SU-DHL-6 (cell line): ENCODE data around the gene OR5B21.

ENCODE experiments used
- H2AFZ ChIP-seq: fragments of 200-600 bp; sonication (generic); 2 replicates; pipeline ENCODE4 v1.6.1; 2014; ENCODE audit warnings: low read depth, mild to moderate bottlenecking, moderate library complexity, mixed read lengths, antibody characterized with exemption, low read length; ENCODE audit not compliant: severe bottlenecking
- H3F3A ChIP-seq: fragments of 200-600 bp; shearing (Covaris generic); 2 replicates; pipeline ENCODE4 v1.6.0; 2016; ENCODE audit warnings: antibody characterized with exemption, mild to moderate bottlenecking; ENCODE audit not compliant: insufficient read depth
- H3K27ac ChIP-seq: fragments of 200-600 bp; sonication (generic); 2 replicates; pipeline ENCODE4 v1.5.1; 2016; ENCODE audit warnings: low read depth, mild to moderate bottlenecking, low read length, moderate library complexity, mixed read lengths
- H3K27me3 ChIP-seq: fragments of 200-600 bp; sonication (generic), shearing (Covaris generic); 2 replicates; pipeline ENCODE4 v1.6.0; 2014; ENCODE audit warnings: mild to moderate bottlenecking, low read length
- H3K36me3 ChIP-seq: fragments of 200-600 bp; sonication (generic); 2 replicates; pipeline ENCODE4 v1.6.1; 2014; ENCODE audit warnings: mild to moderate bottlenecking, low read length, mixed read lengths
- H3K4me2 ChIP-seq: fragments of 300-600, 200-600 bp; shearing (Covaris generic), sonication (generic); 2 replicates; pipeline ENCODE4 v1.6.0; 2014; ENCODE audit warnings: low read length, low read depth, mild to moderate bottlenecking; ENCODE audit not compliant: poor library complexity, severe bottlenecking
- H3K4me3 ChIP-seq: fragments of 200-600 bp; sonication (generic); 2 replicates; pipeline ENCODE4 v1.5.1; 2014; ENCODE audit warnings: antibody characterized with exemption, low read length, mild to moderate bottlenecking, mixed read lengths; ENCODE audit not compliant: insufficient read depth, poor library complexity, severe bottlenecking
- H3K79me2 ChIP-seq: fragments of 200-600 bp; sonication (generic); 2 replicates; pipeline ENCODE4 v1.6.1; 2014; ENCODE audit warnings: mild to moderate bottlenecking, low read length, moderate library complexity; ENCODE audit not compliant: insufficient read depth
- H3K9ac ChIP-seq: fragments of 200-600 bp; sonication (generic); 2 replicates; pipeline ENCODE4 v1.7.0; 2014; ENCODE audit warnings: mild to moderate bottlenecking, low read length
- H3K9me2 ChIP-seq: fragments of 200-600 bp; sonication (generic); replicated peaks from 2 replicates; pipeline ENCODE4 v1.6.1; 2014; ENCODE audit warnings: low read length; ENCODE audit not compliant: insufficient read depth
- H3K9me3 ChIP-seq: fragments of 200-600 bp; sonication (generic); 2 replicates; pipeline ENCODE4 v1.6.1; 2014; ENCODE audit warnings: low read length, mixed read lengths; ENCODE audit not compliant: insufficient read depth
- H4K20me1 ChIP-seq: fragments of 200-600 bp; sonication (generic); 2 replicates; pipeline ENCODE4 v1.6.1; 2014; ENCODE audit warnings: low read depth, mild to moderate bottlenecking, antibody characterized with exemption, low read length, moderate library complexity, mixed read lengths
- EZH2phosphoT487 ChIP-seq: fragments of 200-600 bp; sonication (generic), shearing (Covaris generic); conservative IDR thresholded peaks from 2 replicates; pipeline ENCODE4 v1.6.1; 2018; ENCODE audit warnings: mild to moderate bottlenecking, antibody characterized with exemption, low read length, moderate library complexity, mixed read lengths
- TF ChIP-seq, protein P1 (sequence below): fragments of 200-600 bp; sonication (generic); IDR thresholded peaks from one replicate; pipeline ENCODE4 v1.5.1; 2017; ENCODE audit warnings: antibody characterized with exemption, mild to moderate bottlenecking, low read length, moderate library complexity; ENCODE audit not compliant: insufficient read depth, poor library complexity, severe bottlenecking

OR5B21 gene

DNA sequence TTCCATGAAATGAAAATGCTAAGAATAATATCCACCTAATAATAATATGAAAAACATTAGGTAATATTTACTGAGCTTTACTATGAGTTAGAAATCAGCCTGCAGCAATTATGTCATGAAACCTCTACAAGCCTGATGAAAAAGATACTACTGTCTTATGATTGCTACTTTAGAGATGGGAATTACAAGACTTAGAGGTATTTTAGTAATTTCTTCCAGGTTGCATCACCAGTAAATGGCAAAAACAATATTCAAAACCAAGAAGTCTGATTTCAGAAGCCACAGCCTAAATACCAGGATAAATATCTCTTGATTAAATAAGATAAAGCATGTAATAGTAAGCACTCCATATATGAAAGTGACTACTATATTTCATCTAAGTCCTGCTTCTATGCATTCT lies 13.8 kb downstream of the OR5B21 start:
- no peaks in the 10 kb centered on the region for H3K27me3 ChIP-seq
- no peaks in the 10 kb centered on the region for H3K9me2 ChIP-seq
- TF ChIP-seq EZH2phosphoT487: no peak
- TF ChIP-seq, protein P1, sequence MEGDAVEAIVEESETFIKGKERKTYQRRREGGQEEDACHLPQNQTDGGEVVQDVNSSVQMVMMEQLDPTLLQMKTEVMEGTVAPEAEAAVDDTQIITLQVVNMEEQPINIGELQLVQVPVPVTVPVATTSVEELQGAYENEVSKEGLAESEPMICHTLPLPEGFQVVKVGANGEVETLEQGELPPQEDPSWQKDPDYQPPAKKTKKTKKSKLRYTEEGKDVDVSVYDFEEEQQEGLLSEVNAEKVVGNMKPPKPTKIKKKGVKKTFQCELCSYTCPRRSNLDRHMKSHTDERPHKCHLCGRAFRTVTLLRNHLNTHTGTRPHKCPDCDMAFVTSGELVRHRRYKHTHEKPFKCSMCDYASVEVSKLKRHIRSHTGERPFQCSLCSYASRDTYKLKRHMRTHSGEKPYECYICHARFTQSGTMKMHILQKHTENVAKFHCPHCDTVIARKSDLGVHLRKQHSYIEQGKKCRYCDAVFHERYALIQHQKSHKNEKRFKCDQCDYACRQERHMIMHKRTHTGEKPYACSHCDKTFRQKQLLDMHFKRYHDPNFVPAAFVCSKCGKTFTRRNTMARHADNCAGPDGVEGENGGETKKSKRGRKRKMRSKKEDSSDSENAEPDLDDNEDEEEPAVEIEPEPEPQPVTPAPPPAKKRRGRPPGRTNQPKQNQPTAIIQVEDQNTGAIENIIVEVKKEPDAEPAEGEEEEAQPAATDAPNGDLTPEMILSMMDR: no peak
- no peak overlapping the region for H3K4me3 ChIP-seq
- no peak overlapping the region for H2AFZ ChIP-seq
- no peak overlapping the region for H3K9ac ChIP-seq
- no peaks in the 10 kb centered on the region for H3K36me3 ChIP-seq
- H3K79me2 ChIP-seq: no peaks in the 10 kb centered on the region
- H4K20me1 ChIP-seq: no peaks in the 10 kb centered on the region
- H3K27ac ChIP-seq: no peak overlapping the region
- no peak overlapping the region for H3K4me2 ChIP-seq
- H3K9me3 ChIP-seq: no peaks in the 10 kb centered on the region
- H3F3A ChIP-seq: no peaks in the 10 kb centered on the region

DNA sequence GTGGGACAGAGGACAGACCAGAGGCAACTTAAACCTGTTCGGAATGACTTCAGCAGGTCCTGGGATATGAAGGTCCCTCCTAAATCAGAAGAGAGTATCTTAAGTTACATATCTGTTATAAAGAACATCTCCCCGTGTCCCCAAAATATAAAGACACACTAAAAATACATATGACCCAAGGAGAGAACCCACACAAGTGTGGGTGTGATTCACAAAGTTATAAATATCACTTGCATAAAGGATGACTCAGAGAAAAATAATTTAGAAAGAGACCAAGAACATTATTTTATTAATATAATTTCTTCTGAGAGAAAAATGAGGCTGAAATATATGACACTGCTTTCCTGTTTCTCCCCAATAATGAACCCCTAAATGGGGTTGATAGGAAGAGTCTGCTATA lies 14.2 kb downstream of the OR5B21 start:
- Histone ChIP-seq H3K9me2 (no peaks in the 10 kb centered on the region), H3K4me3 (no peak overlapping the region), H3K4me2 (no peak overlapping the region)

DNA sequence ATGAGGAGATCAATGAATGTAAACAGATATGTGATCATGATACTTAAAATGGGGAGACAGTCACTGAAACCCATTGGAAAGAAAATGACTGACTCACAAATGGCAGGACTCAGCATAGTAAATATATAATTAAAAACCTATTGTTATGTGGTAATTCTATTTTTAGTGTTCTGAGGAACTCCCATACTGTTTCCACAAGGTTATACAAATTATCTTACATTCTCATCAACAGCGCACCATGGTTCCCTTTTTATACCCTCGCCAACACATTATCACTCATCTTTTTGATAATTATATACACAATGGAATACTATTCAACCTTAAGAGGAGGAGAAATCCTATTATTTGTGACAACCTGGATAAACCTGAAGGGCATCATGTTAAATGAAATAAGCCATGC lies 17.1 kb downstream of the OR5B21 start:
- H3K79me2 ChIP-seq: no peaks in the 10 kb centered on the region

More for the DNA sequence above, 14.2 kb downstream of the OR5B21 start:
- Histone ChIP-seq H2AFZ (no peak overlapping the region), H3K27ac (no peak overlapping the region), H4K20me1 (no peaks in the 10 kb centered on the region), H3F3A (no peaks in the 10 kb centered on the region), H3K9me3 (no peaks in the 10 kb centered on the region), H3K36me3 (no peaks in the 10 kb centered on the region), H3K79me2 (no peaks in the 10 kb centered on the region), H3K9ac (no peak overlapping the region), H3K27me3 (no peaks in the 10 kb centered on the region)
- TF ChIP-seq, protein P1: no peak
- no peak for TF ChIP-seq EZH2phosphoT487

More for the DNA sequence above, 17.1 kb downstream of the OR5B21 start:
- H2AFZ ChIP-seq: no peak overlapping the region
- H3K4me2 ChIP-seq: no peak overlapping the region
- H3K4me3 ChIP-seq: no peak overlapping the region
- no peaks in the 10 kb centered on the region for H3K9me3 ChIP-seq
- H3K27me3 ChIP-seq: no peaks in the 10 kb centered on the region
- no peak overlapping the region for H3K9ac ChIP-seq
- H3K9me2 ChIP-seq: no peaks in the 10 kb centered on the region
- no peaks in the 10 kb centered on the region for H3F3A ChIP-seq
- no peaks in the 10 kb centered on the region for H3K36me3 ChIP-seq
- H4K20me1 ChIP-seq: no peaks in the 10 kb centered on the region
- TF ChIP-seq, protein P1: no peak
- TF ChIP-seq EZH2phosphoT487: no peak
- H3K27ac ChIP-seq: no peak overlapping the region
